Measurements from ENCODE around the gene PDE9A. TPM values are rescaled to one million over a fixed set of nuclear protein-coding genes. Genes with fewer than 3 reads are reported as not detected.

PDE9A gene
- polyA plus RNA-seq (2012; ENCODE audit: insufficient read length, low read depth) = 0.55 TPM

- no peak for TF ChIP-seq SIN3A (IDR thresholded peaks at IDR 0.05; ENCODE audit: borderline replicate concordance, insufficient read depth, low read length)
- TF ChIP-seq REST (IDR thresholded peaks at IDR 0.05; ENCODE audit: insufficient read depth in 1 of 2, low read depth in 2 of 2, low read length in 2 of 2) = no peak
- TF ChIP-seq FOXP2 (optimal IDR thresholded peaks at IDR 0.05; ENCODE audit: borderline replicate concordance, extremely low read depth, extremely low read length, insufficient read depth) = no peak
- no peak for TF ChIP-seq POLR2AphosphoS5 (IDR thresholded peaks at IDR 0.05; ENCODE audit: low read depth, low read length)
- no peak for TF ChIP-seq TAF1 (IDR thresholded peaks at IDR 0.05; ENCODE audit: borderline replicate concordance, insufficient read depth, low read length)
Observed at GRCh38 chr21:42653231-42654061, at the start of gene PDE9A. Gene PDE9A (plus strand): TSS chr21:42653621. CDS start chr21:42653815, 194 bp downstream.

GRCh38 chr21:42607102-42607501 lies 46.3 kb upstream of the PDE9A start:
- TF ChIP-seq POLR2AphosphoS5 (IDR thresholded peaks at IDR 0.05; ENCODE audit: low read depth, low read length) (no peak), SIN3A (IDR thresholded peaks at IDR 0.05; ENCODE audit: borderline replicate concordance, insufficient read depth, low read length) (no peak), TAF1 (IDR thresholded peaks at IDR 0.05; ENCODE audit: borderline replicate concordance, insufficient read depth, low read length) (no peak), FOXP2 (optimal IDR thresholded peaks at IDR 0.05; ENCODE audit: borderline replicate concordance, extremely low read depth, extremely low read length, insufficient read depth) (no peak)

- TF ChIP-seq FOXP2 (optimal IDR thresholded peaks at IDR 0.05; ENCODE audit: borderline replicate concordance, extremely low read depth, extremely low read length, insufficient read depth) (no peak), SIN3A (IDR thresholded peaks at IDR 0.05; ENCODE audit: borderline replicate concordance, insufficient read depth, low read length) (no peak), POLR2AphosphoS5 (IDR thresholded peaks at IDR 0.05; ENCODE audit: low read depth, low read length) (no peak), REST (IDR thresholded peaks at IDR 0.05; ENCODE audit: insufficient read depth in 1 of 2, low read depth in 2 of 2, low read length in 2 of 2) (no peak), TAF1 (IDR thresholded peaks at IDR 0.05; ENCODE audit: borderline replicate concordance, insufficient read depth, low read length) (no peak)
Observed at GRCh38 chr21:42607525-42608102, 45.8 kb upstream of the PDE9A start.

- TF ChIP-seq FOXP2 (optimal IDR thresholded peaks at IDR 0.05; ENCODE audit: borderline replicate concordance, extremely low read depth, extremely low read length, insufficient read depth) (no peak), POLR2AphosphoS5 (IDR thresholded peaks at IDR 0.05; ENCODE audit: low read depth, low read length) (no peak), SIN3A (IDR thresholded peaks at IDR 0.05; ENCODE audit: borderline replicate concordance, insufficient read depth, low read length) (no peak), TAF1 (IDR thresholded peaks at IDR 0.05; ENCODE audit: borderline replicate concordance, insufficient read depth, low read length) (no peak), REST (IDR thresholded peaks at IDR 0.05; ENCODE audit: insufficient read depth in 1 of 2, low read depth in 2 of 2, low read length in 2 of 2) (no peak)
Observed at GRCh38 chr21:42608446-42608845, 45.0 kb upstream of the PDE9A start.

- TF ChIP-seq SIN3A (IDR thresholded peaks at IDR 0.05; ENCODE audit: borderline replicate concordance, insufficient read depth, low read length) (no peak), TAF1 (IDR thresholded peaks at IDR 0.05; ENCODE audit: borderline replicate concordance, insufficient read depth, low read length) (no peak), POLR2AphosphoS5 (IDR thresholded peaks at IDR 0.05; ENCODE audit: low read depth, low read length) (no peak), FOXP2 (optimal IDR thresholded peaks at IDR 0.05; ENCODE audit: borderline replicate concordance, extremely low read depth, extremely low read length, insufficient read depth) (no peak)
Observed at GRCh38 chr21:42609811-42610210, 43.6 kb upstream of the PDE9A start.
